Karpas-422 (cell line): Measurements from ENCODE around the gene CLECL1. TPM values are rescaled to one million over a fixed set of nuclear protein-coding genes. Genes with fewer than 3 reads are reported as not detected.

Experiments used
- DNase-seq: peaks from one replicate; pipeline ENCODE4 v3.0.0-alpha.2; 2015
- H2AFZ ChIP-seq: fragments of 200-600 bp; sonication (generic); 2 replicates; pipeline ENCODE4 v1.6.1; 2014; ENCODE audit warnings: antibody characterized with exemption, low read length, mixed read lengths
- H3K27ac ChIP-seq: fragments of 200-600 bp; sonication (generic); 2 replicates; pipeline ENCODE4 v1.5.1; 2014; ENCODE audit warnings: mild to moderate bottlenecking, low read length, moderate library complexity
- H3K27me3 ChIP-seq: fragments of 200-600 bp; sonication (generic); 2 replicates; pipeline ENCODE4 v1.6.1; 2014; ENCODE audit warnings: low read length, mixed read lengths
- H3K36me3 ChIP-seq: fragments of 200-600 bp; sonication (generic); 2 replicates; pipeline ENCODE4 v1.6.1; 2014; ENCODE audit warnings: low read length, mixed read lengths; ENCODE audit not compliant: insufficient read depth
- H3K4me1 ChIP-seq: fragments of 200-600 bp; sonication (generic); 2 replicates; pipeline ENCODE4 v1.6.1; 2014; ENCODE audit warnings: mild to moderate bottlenecking, low read length, mixed read lengths
- H3K4me2 ChIP-seq: fragments of 200-600 bp; sonication (generic); 2 replicates; pipeline ENCODE4 v1.6.1; 2014; ENCODE audit warnings: low read length, low read depth, mild to moderate bottlenecking; ENCODE audit not compliant: poor library complexity, severe bottlenecking
- H3K4me3 ChIP-seq: fragments of 200-600 bp; sonication (generic); 2 replicates; pipeline ENCODE4 v1.5.1; 2014; ENCODE audit warnings: mild to moderate bottlenecking, antibody characterized with exemption, low read length, mixed read lengths
- H3K79me2 ChIP-seq: fragments of 200-600 bp; sonication (generic); 2 replicates; pipeline ENCODE4 v1.6.1; 2014; ENCODE audit warnings: mild to moderate bottlenecking, low read length, mixed read lengths
- H3K9ac ChIP-seq: fragments of 200-600 bp; sonication (generic); 2 replicates; pipeline ENCODE4 v1.6.0; 2014; ENCODE audit warnings: low read length
- H3K9me2 ChIP-seq: fragments of 200-600 bp; sonication (generic), shearing (Covaris generic); replicated peaks from 2 replicates; pipeline ENCODE4 v1.6.0; 2014; ENCODE audit warnings: mild to moderate bottlenecking, low read length, moderate library complexity; ENCODE audit not compliant: insufficient read depth
- H3K9me3 ChIP-seq: fragments of 300-700, 200-600 bp; sonication (generic); 2 replicates; pipeline ENCODE4 v1.6.1; 2014; ENCODE audit warnings: low read length, mixed read lengths
- H4K20me1 ChIP-seq: fragments of 200-600 bp; sonication (generic); 2 replicates; pipeline ENCODE4 v1.6.1; 2014; ENCODE audit warnings: mild to moderate bottlenecking, antibody characterized with exemption, low read length, low read depth; ENCODE audit not compliant: insufficient read depth
- total RNA-seq: library from RNA; depleted of rRNA; stranded (reverse); fragments of >200 nt; shearing (Covaris generic); gene quantifications from 2 replicates; pipeline ENCODE4 v1.2.3, GENCODE V29; 2014; ENCODE audit warnings: low replicate concordance

Gene CLECL1
- total RNA-seq, 1 experiment from 2014 or later, result 5.6 TPM

DNA sequence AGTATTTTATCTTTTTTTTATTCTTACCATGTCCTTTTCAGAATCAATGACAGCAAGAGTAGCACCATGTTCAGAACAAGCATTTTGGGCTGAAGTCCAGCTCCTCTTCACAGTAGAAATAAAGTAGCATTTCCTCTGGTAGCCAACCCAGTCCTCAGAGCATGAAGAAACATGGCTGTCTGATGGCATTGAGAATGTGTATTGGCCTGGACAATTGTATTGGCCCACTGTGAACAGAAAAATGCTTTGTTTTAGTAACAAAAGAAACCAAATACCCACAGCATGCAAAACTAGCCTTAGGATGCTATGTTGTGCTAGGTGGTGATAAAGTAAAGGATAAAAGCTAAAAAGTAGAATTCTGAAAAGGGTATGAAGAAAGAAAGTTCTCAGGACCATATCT, 22.1 kb upstream of the CLECL1 start:
- Histone ChIP-seq H3K9me3 (no peaks in the 10 kb centered on the region), H3K4me3 (no peak overlapping the region), H3K27me3 (0 out of 2 replicates have a peak, but pooled peaks cover 4% of the 10 kb centered on the region), H3K4me2 (no peak overlapping the region), H3K27ac (no peak overlapping the region), H3K36me3 (no peaks in the 10 kb centered on the region), H3K79me2 (no peaks in the 10 kb centered on the region), H3K9me2 (no peaks in the 10 kb centered on the region), H3K9ac (no peak overlapping the region), H4K20me1 (no peaks in the 10 kb centered on the region), H2AFZ (no peak overlapping the region), H3K4me1 (peaks cover 20% of the 10 kb centered on the region)
- no peak for DNase-seq

DNA sequence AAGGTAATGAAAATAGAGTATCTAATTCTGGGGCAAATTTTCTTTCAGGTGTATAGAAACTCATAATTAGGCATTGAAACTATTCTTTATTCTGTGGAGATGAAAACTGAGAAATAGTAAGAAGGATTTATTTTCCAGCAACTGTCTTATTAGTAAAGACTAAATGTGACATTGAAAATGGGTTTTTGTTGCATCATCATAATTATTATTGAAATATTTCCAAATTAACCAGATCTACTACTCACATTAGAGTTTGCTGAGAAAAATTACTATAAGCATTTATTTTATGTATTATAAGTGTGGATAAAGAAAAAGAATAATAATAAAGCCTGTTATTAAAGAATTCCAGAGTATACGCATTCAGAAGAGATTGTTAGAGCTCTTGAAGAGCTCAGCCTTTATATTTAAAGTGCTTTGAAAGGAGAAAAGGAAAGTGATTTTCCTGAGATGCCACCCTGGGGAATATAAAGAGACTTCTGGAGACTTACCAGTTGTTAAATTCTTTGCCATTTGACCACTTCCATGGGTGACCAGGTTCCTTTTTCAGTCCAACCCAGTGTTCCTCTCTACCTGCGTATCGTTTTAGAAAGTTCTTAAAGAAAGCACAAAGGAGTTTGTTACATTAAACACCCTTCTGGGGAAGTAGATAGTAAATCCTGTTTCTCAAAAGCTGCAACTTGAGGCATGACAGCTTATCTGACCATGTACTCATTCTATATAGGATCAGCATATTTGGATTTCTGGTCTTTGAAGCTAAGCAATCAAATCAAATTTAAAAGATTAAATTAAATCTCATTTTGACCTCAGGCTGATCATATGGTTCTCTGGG, 21.4 kb upstream of the CLECL1 start:
- H3K4me3 ChIP-seq, result no peak overlapping the region
- H3K4me2 ChIP-seq, result no peak overlapping the region
- H4K20me1 ChIP-seq, result no peaks in the 10 kb centered on the region
- no peaks in the 10 kb centered on the region for H3K9me3 ChIP-seq
- H3K9me2 ChIP-seq, result no peaks in the 10 kb centered on the region
- no peak overlapping the region for H2AFZ ChIP-seq
- H3K79me2 ChIP-seq, result no peaks in the 10 kb centered on the region
- H3K4me1 ChIP-seq, result peaks cover 16% of the 10 kb centered on the region
- DNase-seq, result no peak
- H3K27me3 ChIP-seq, result no peaks in the 10 kb centered on the region
- no peaks in the 10 kb centered on the region for H3K36me3 ChIP-seq
- no peak overlapping the region for H3K27ac ChIP-seq
- H3K9ac ChIP-seq, result no peak overlapping the region

DNA sequence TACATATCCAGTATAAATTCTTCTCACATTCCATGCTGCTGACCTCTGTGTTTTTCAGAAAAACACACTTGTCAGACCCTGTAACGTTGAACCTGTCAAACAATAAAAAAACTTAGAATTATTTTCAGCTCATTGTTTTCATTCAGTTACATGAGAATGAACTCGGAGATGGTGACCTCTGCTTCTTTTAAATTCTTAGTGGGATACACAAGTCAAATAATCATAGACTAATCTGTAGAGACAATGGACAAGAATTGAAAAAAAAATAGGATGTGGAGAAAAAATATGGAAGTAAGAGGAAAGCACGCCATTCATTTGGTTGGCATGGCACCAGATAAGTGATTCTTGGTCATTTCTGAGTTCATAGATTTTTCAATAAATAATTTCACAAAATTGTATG, 20.6 kb upstream of the CLECL1 start:
- no peak for DNase-seq
- Histone ChIP-seq H3K4me1 (peaks cover 13% of the 10 kb centered on the region), H3K9ac (no peak overlapping the region), H3K4me2 (no peak overlapping the region), H3K36me3 (no peaks in the 10 kb centered on the region), H4K20me1 (no peaks in the 10 kb centered on the region), H3K9me2 (no peaks in the 10 kb centered on the region), H3K27ac (no peak overlapping the region), H2AFZ (no peak overlapping the region), H3K27me3 (no peaks in the 10 kb centered on the region), H3K4me3 (no peak overlapping the region), H3K79me2 (no peaks in the 10 kb centered on the region), H3K9me3 (no peaks in the 10 kb centered on the region)

DNA sequence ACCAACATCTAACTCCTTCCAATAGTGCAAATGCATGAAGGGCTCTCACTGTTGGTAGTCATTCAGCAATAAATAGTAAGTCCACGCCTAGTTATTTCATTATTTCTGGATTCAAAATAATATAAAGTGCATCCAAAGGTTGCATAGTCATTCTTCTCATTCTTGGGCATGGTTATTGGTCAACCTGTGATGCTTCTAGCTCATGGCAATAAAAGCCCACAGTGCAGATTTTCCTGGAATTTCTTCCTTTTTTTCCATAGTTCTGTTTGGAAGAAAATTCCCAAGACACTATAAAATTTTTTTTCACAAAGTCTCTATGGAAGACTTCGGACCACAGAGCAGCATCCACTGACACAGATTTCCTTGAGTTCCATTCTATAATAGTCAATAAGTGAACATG, 20.2 kb upstream of the CLECL1 start:
- H3K9me3 ChIP-seq, result no peaks in the 10 kb centered on the region
- H3K9ac ChIP-seq, result no peak overlapping the region
- peaks cover 9% of the 10 kb centered on the region for H3K4me1 ChIP-seq
- H3K27ac ChIP-seq, result no peak overlapping the region
- H3K4me3 ChIP-seq, result no peak overlapping the region
- no peak overlapping the region for H2AFZ ChIP-seq
- H3K79me2 ChIP-seq, result no peaks in the 10 kb centered on the region
- DNase-seq, result no peak
- H3K9me2 ChIP-seq, result no peaks in the 10 kb centered on the region
- no peaks in the 10 kb centered on the region for H3K36me3 ChIP-seq
- H3K27me3 ChIP-seq, result no peaks in the 10 kb centered on the region
- no peak overlapping the region for H3K4me2 ChIP-seq
- H4K20me1 ChIP-seq, result no peaks in the 10 kb centered on the region

DNA sequence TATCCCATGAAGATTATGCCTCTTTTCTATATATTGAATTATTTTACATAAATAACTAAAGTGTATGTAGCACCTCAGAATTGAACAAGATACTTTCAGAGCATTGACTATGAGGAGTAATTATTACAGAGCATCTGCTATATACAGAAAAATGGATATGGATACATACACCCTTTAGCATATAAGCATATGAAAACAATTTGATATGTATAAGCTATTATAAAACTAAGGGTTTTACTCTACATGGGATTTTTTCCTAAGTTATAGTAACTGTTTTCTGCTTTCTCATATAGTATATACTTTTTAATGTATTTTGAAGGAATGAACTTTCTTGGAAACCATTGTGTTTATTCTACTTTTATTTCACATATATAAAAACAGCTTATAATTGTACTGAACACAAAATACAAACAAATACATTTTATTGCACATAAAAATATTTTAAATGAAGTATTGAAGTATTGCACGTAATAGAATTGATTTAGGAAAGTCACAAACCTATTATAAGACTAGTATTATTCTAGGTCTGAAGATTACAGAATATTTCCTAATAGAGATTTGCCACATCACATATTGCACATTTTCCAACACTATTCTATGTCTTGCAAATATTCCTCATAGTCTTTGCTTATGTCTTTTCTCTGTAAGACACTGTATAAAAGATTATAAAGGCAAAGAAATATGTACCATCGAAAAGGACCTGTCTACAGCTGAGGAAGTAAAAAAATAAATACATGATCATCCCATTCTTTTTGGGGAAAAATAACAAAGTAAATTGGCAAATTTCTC, 19.4 kb upstream of the CLECL1 start:
- Histone ChIP-seq H3K27me3 (no peaks in the 10 kb centered on the region), H3K4me2 (no peak overlapping the region), H3K36me3 (no peaks in the 10 kb centered on the region), H3K79me2 (no peaks in the 10 kb centered on the region), H4K20me1 (no peaks in the 10 kb centered on the region), H3K9ac (no peak overlapping the region), H3K4me3 (no peak overlapping the region), H2AFZ (no peak overlapping the region), H3K9me3 (no peaks in the 10 kb centered on the region), H3K4me1 (0 out of 2 replicates have a peak, but pooled peaks cover 2% of the 10 kb centered on the region), H3K27ac (no peak overlapping the region), H3K9me2 (no peaks in the 10 kb centered on the region)
- DNase-seq, result no peak

DNA sequence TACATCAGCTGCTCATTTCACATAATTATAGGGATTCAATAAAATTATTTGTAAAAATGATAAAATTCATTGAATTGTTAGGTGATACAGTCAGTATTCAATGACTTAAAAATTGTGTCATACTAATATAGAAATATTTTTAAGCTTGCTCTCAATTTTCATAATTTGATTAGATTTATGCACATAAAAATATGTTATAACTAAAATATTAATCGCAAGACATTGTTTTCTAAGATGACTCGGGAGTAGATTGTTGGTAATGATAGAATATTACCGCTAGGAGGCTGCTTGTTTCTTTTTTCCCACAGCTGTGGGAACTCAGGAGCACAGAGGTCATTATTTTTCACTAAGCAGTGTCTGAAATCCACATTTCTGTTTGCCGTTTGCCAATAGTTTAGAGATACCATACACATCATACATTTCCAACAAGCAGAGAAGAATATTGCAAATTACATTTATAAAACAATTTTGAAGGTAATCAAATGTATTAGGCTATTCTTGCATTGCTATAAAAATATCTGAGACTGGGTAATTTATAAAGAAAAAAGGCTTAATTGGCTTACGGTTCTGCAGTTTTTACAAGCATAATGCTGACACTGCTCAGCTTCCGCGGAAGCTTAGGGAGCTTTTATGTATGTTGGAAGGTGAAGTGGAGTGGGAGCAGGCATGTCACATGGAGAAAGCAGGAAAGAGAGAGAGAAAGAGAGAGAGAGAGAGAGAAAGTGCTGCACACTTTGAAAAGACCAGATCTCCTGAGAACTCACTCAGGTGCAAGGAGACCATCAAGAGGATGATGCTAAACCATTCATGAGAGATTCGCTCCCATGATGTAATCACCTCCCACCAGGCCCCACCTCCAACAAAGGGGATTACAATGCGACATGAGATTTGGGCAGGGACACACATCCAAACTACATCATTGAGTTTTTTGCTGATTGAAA, 18.6 kb upstream of the CLECL1 start:
- Histone ChIP-seq H3K9ac (no peak overlapping the region), H3K4me3 (no peak overlapping the region), H3K4me1 (0 out of 2 replicates have a peak, but pooled peaks cover 2% of the 10 kb centered on the region), H3K36me3 (no peaks in the 10 kb centered on the region), H3K9me3 (no peaks in the 10 kb centered on the region), H3K4me2 (no peak overlapping the region), H3K27ac (no peak overlapping the region), H3K79me2 (no peaks in the 10 kb centered on the region), H3K27me3 (no peaks in the 10 kb centered on the region), H3K9me2 (no peaks in the 10 kb centered on the region), H4K20me1 (no peaks in the 10 kb centered on the region), H2AFZ (no peak overlapping the region)
- DNase-seq, result no peak

DNA sequence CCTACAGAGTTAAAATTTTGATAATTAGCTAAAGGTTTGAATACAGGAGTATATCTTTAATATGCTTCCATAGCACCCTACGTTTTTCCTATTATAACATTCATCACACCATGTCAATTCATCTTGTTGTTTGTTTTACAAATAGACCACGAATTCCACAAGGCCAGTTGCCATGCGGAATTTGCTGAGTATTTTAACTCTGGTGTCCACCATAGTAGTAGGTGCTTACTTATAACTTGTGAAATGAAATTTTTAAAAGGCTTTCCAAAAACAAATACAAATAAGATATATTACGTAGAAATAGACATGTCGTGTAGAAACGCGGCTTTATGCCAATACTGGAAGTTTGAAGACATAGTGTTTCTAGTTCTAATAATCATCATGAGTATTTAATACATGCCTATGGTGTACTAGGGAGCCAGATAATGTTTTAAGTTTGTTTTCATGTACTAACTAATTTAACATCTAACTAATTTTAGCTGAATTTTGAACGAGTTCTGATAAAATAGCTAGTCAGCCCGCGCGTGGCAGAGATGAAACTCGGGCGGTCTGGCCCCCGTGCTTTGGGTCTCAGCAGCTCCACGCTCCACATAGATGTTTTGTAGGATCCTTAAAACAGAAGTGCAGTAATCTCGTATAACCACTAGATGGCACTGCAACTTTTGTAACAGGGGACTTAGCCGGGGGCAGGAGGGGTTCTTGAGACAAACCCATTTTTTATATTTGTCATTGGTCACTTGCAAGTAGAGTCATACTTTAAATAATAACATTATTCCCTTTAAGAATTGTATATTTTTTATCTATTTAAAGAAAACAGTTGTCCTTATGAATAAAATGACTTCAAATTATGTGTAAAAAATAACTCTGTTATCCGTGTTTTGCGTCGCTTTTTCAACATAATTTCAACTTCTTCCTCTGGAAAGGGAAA, 17.6 kb upstream of the CLECL1 start:
- Histone ChIP-seq H3K4me1 (0 out of 2 replicates have a peak, but pooled peaks cover 2% of the 10 kb centered on the region), H3K36me3 (no peaks in the 10 kb centered on the region), H3K79me2 (no peaks in the 10 kb centered on the region), H3K9ac (no peak overlapping the region), H3K9me3 (no peaks in the 10 kb centered on the region), H3K27ac (no peak overlapping the region), H2AFZ (no peak overlapping the region), H3K9me2 (no peaks in the 10 kb centered on the region), H3K4me2 (no peak overlapping the region), H3K27me3 (no peaks in the 10 kb centered on the region), H3K4me3 (no peak overlapping the region), H4K20me1 (no peaks in the 10 kb centered on the region)
- peak; percentile 87 for DNase-seq
